ENCODE data around the gene RPP21.

Gene RPP21

GRCh38 chr6:30327232-30327746 lies 17.7 kb upstream of the RPP21 start (continued):
- TF ChIP-seq ZBTB17 (tag by site-specific recombination; IDR thresholded peaks at IDR 0.05) (no peak), TCF7L2 (IDR thresholded peaks at IDR 0.05; ENCODE audit: borderline replicate concordance, low read depth, low read length) (no peak), ZSCAN18 (tag by site-specific recombination; IDR thresholded peaks at IDR 0.05) (no peak), GFI1B (tag by site-specific recombination; IDR thresholded peaks at IDR 0.05) (no peak), RBAK (tag by site-specific recombination; IDR thresholded peaks at IDR 0.05) (no peak), ZBTB7A (tag by site-specific recombination; IDR thresholded peaks at IDR 0.05; ENCODE audit: low read depth) (no peak), ZNF692 (tag by site-specific recombination; IDR thresholded peaks at IDR 0.05) (no peak), ZNF610 (tag by site-specific recombination; IDR thresholded peaks at IDR 0.05; ENCODE audit: borderline replicate concordance) (no peak)

- no peak for TF ChIP-seq ZNF596 (tag by site-specific recombination; IDR thresholded peaks at IDR 0.05)
- TF ChIP-seq ZNF585B (tag by site-specific recombination; IDR thresholded peaks at IDR 0.05) = no peak
- TF ChIP-seq ZFP41 (tag by site-specific recombination; IDR thresholded peaks at IDR 0.05; ENCODE audit: borderline replicate concordance) = no peak
- TF ChIP-seq MEIS1 (CRISPR knock-in tag; IDR thresholded peaks at IDR 0.05; ENCODE audit: borderline replicate concordance) = no peak
- TF ChIP-seq ZFHX2 (tag by site-specific recombination; conservative IDR thresholded peaks at IDR 0.05) = no peak
- no peak for TF ChIP-seq ZSCAN30 (tag by site-specific recombination; IDR thresholded peaks at IDR 0.05)
- TF ChIP-seq KLF8 (tag by site-specific recombination; IDR thresholded peaks at IDR 0.05) = no peak
- TF ChIP-seq ZNF670 (tag by site-specific recombination; IDR thresholded peaks at IDR 0.05; ENCODE audit: low read depth) = no peak
- TF ChIP-seq ZBTB26 (tag by site-specific recombination; optimal IDR thresholded peaks at IDR 0.05) = no peak
- TF ChIP-seq INSM2 (tag by site-specific recombination; IDR thresholded peaks at IDR 0.05) = no peak
- TF ChIP-seq PRDM1 (tag by site-specific recombination; IDR thresholded peaks at IDR 0.05) = no peak
- TF ChIP-seq ZNF449 (tag by site-specific recombination; IDR thresholded peaks at IDR 0.05) = no peak
- no peak for TF ChIP-seq BCL11A (tag by site-specific recombination; IDR thresholded peaks at IDR 0.05; ENCODE audit: low read depth)
- TF ChIP-seq ZNF37A (tag by site-specific recombination; IDR thresholded peaks at IDR 0.05) = no peak
- no peak for TF ChIP-seq ZBTB1 (tag by site-specific recombination; IDR thresholded peaks at IDR 0.05)
- TF ChIP-seq ZNF239 (tag by site-specific recombination; IDR thresholded peaks at IDR 0.05) = no peak
- no peak for TF ChIP-seq ZNF645 (tag by site-specific recombination; IDR thresholded peaks at IDR 0.05)
- no peak for TF ChIP-seq KLF17 (tag by site-specific recombination; IDR thresholded peaks at IDR 0.05)
- TF ChIP-seq ZNF843 (tag by site-specific recombination; IDR thresholded peaks at IDR 0.05) = no peak
- no peak overlapping the region for H3K4me3 ChIP-seq (ENCODE audit: low read depth, low read length)
- H3K9me3 ChIP-seq (ENCODE audit: control insufficient read depth, insufficient read depth, low read depth, low read length) = no peaks in the 10 kb centered on the region
- POLR2A ChIA-PET = interaction anchor here (0.7 kb wide), 1 partner anchor 276 kb away, joined by 3 read pairs; no protein-coding TSS in a partner anchor
- H3K27ac ChIP-seq (ENCODE audit: extremely low read depth, low read depth, low read length) = no peak overlapping the region
- peaks cover 4% of the 10 kb centered on the region; the same call in 1 of the 2 replicates for H3K4me1 ChIP-seq (ENCODE audit: control insufficient read depth, insufficient read depth, low read length)
- H3K36me3 ChIP-seq (ENCODE audit: control insufficient read depth in 2 of 2, insufficient read depth in 1 of 2, low read length in 2 of 2) = peaks cover 23 to 42% of the 10 kb centered on the region in 2 experiments
- CTCF ChIA-PET = interaction anchor here (0.5 to 2.0 kb wide), 4 partner anchors 24 to 323 kb away, joined by 3 to 9 read pairs (median 3); no protein-coding TSS in a partner anchor
These were observed 16.6 kb upstream of the RPP21 start for GRCh38 chr6:30328397-30328796.
